Lung (tissue), 12 donors: ENCODE measurements around the gene GPD1L. TPM values are rescaled to one million over a fixed set of nuclear protein-coding genes. Genes with fewer than 3 reads are reported as not detected.
A peak's percentile ranks its signal among the peaks of the same experiment; 100 is the strongest.

Experiments used
- ATAC-seq: fragments of 200-7000 bp; cut with Tn5 transposase; one replicate; pipeline ENCODE4 v1.9.1; 2020; ENCODE audit warnings: moderate number of reproducible peaks; ENCODE audit not compliant: insufficient read depth, low FRiP score
- DNase-seq, 3 donors: peaks; one replicate each; pipeline ENCODE4 v3.0.0-alpha.2; 2013 to 2017
- H3K27ac ChIP-seq, 2 donors: one replicate each; pipeline ENCODE4 v1.5.1; 2013; ENCODE audit warnings: mild to moderate bottlenecking in 2 of 2, moderate library complexity in 2 of 2, control low read depth in 1 of 2, inconsistent platforms in 1 of 2, low read depth in 1 of 2, low read length in 1 of 2
- H3K27me3 ChIP-seq, 3 donors: one replicate each; pipeline ENCODE4 v1.5.1; 2013; ENCODE audit warnings: low read length in 2 of 3; ENCODE audit not compliant: control insufficient read depth in 3 of 3, insufficient read depth in 3 of 3
- H3K36me3 ChIP-seq, 4 donors: one replicate each; pipeline ENCODE4 v1.5.1; 2013; ENCODE audit warnings: low read length in 4 of 4, mild to moderate bottlenecking in 1 of 4, moderate library complexity in 1 of 4; ENCODE audit not compliant: control insufficient read depth in 4 of 4, insufficient read depth in 4 of 4
- H3K4me1 ChIP-seq, 5 donors: one replicate each; pipeline ENCODE4 v1.5.1; 2013; ENCODE audit warnings: low read length in 5 of 5, mild to moderate bottlenecking in 2 of 5, moderate library complexity in 1 of 5; ENCODE audit not compliant: control insufficient read depth in 5 of 5, insufficient read depth in 5 of 5
- H3K4me3 ChIP-seq: one replicate; pipeline ENCODE4 v1.5.1; 2013; ENCODE audit warnings: mild to moderate bottlenecking, control low read depth, moderate library complexity
- H3K9ac ChIP-seq, 2 donors: one replicate each; pipeline ENCODE4 v1.5.1; 2013; ENCODE audit warnings: low read length in 2 of 2, control low read depth in 1 of 2; ENCODE audit not compliant: insufficient read depth in 1 of 2
- H3K9me3 ChIP-seq, 4 donors: one replicate each; pipeline ENCODE4 v1.5.1; 2013; ENCODE audit warnings: low read length in 3 of 4, mild to moderate bottlenecking in 1 of 4, moderate library complexity in 1 of 4; ENCODE audit not compliant: control insufficient read depth in 4 of 4, insufficient read depth in 3 of 4
- WGBS, 2 donors: extraction: QIAGEN DNeasy Blood & Tissue Kit; methylation state at CpG; one replicate each; pipeline ENCODE4 v1.1.7; 2013; 5-methylcytosine and 5-hydroxymethylcytosine counted together
- polyA plus RNA-seq, 2 donors: library from polyadenylated mRNA; stranded (reverse); fragments of 200-250 nt; gene quantifications; one replicate each; pipeline ENCODE4 v1.2.1, GENCODE V29; 2013
- total RNA-seq, 2 donors: library from RNA; depleted of rRNA in 1 of 2; stranded (reverse); fragments of >200 nt in 1 of 2; gene quantifications; one replicate each; pipeline ENCODE4 v1.2.1, GENCODE V29; 2014 to 2021
- TF ChIP-seq, protein P1 (sequence below): IDR thresholded peaks from 2 replicates; pipeline ENCODE4 v1.5.1; 2012; ENCODE audit warnings: mild to moderate bottlenecking; ENCODE audit errors: control extremely low read depth, extremely low read depth
- donor health status: control.
- donor health status: control.
- donor health status: Bipolar disorder and iron deficiency.
- donor health status: healthy.
- donor health status: DM: yes; HTN: yes; CAD: no.

GPD1L gene
- total and polyA plus RNA-seq, 4 donors = 20.5 to 58.8 (median 37.1) TPM

- Histone ChIP-seq H3K4me3 (no peak overlapping the region), H3K9ac (no peak overlapping the region), H3K9me3 (peaks cover 0 to 2% (median 0%) of the 10 kb centered on the region in 4 donors), H3K4me1 (peaks cover 0 to 5% (median 0%) of the 10 kb centered on the region in 5 donors), H3K36me3 (peaks cover 15 to 29% (median 24%) of the 10 kb centered on the region in 4 donors), H3K27me3 (no peaks in the 10 kb centered on the region), H3K27ac (no peak overlapping the region)
- whole genome bisulfite sequencing, 2 donors = 93 to 97% methylated on average over 4 of the region's 4 CpGs
- DNase-seq = no peak
- TF ChIP-seq, protein P1, sequence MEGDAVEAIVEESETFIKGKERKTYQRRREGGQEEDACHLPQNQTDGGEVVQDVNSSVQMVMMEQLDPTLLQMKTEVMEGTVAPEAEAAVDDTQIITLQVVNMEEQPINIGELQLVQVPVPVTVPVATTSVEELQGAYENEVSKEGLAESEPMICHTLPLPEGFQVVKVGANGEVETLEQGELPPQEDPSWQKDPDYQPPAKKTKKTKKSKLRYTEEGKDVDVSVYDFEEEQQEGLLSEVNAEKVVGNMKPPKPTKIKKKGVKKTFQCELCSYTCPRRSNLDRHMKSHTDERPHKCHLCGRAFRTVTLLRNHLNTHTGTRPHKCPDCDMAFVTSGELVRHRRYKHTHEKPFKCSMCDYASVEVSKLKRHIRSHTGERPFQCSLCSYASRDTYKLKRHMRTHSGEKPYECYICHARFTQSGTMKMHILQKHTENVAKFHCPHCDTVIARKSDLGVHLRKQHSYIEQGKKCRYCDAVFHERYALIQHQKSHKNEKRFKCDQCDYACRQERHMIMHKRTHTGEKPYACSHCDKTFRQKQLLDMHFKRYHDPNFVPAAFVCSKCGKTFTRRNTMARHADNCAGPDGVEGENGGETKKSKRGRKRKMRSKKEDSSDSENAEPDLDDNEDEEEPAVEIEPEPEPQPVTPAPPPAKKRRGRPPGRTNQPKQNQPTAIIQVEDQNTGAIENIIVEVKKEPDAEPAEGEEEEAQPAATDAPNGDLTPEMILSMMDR = no peak
- ATAC-seq = no peak
Observed at GRCh38 chr3:32166654-32167053, 60.2 kb downstream of the GPD1L start.

DNA sequence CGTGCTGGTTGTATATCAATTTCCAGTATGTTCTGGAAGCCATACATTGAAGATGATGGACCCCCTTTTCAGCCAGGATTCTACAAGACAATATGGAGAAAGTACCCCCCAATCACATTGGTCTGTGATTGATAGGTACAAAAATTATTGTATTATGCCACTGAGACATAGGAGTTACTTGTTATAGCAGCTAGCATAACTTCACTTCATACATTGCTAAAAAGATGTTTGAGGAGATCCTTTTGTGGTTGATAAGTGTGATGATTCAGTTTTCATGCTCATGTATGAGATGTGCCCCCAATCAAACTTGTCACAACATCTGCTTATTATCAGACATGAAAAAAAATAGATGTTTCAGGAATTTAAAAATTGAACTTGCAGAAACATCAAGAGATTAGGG lies 66.0 kb downstream of the GPD1L start:
- H3K36me3 ChIP-seq = peaks cover 0 to 8% (median 4%) of the 10 kb centered on the region in 4 donors
- TF ChIP-seq, protein P1 = no peak
- DNase-seq = no peak
- H3K4me3 ChIP-seq = no peak overlapping the region
- H3K27ac ChIP-seq = no peak overlapping the region
- no peaks in the 10 kb centered on the region for H3K4me1 ChIP-seq
- no peaks in the 10 kb centered on the region for H3K27me3 ChIP-seq
- H3K9ac ChIP-seq = no peak overlapping the region
- peaks cover 0 to 4% (median 1%) of the 10 kb centered on the region in 4 donors for H3K9me3 ChIP-seq
- WGBS, 2 donors = 95 to 97% methylated on average over 1 of the region's 1 CpG
- ATAC-seq = no peak

DNA sequence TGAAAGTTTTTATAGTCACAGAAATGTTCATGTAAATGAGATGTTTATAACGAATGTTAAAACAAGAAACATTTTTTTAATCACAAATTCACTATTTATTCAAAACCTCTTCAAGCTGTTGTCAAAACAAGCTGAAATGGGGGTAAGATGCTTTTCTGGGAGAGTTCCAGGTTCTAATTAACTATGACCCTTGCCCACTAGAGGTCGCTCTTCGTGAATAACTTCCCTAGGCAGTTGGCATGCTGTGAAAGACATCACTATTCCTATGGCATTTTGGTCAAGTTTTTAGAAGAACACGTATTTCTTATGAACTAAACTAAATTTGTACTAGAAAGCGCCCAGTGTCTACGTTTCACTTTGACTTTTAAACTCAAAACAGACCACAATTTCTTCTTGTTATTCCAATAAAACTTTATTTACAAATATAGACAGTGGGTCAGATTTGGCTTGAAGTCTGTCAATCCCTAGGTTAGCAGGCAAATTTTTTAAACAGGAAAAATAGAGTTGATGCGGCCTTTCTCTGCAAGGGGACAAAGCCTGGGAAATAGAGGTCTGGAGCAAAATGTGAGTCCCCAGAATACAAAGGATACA lies 69.3 kb downstream of the GPD1L start:
- ATAC-seq (no peak), DNase-seq (peak; percentile 34 to 67 (median 62))
- H3K9me3 ChIP-seq = peaks cover 0 to 4% (median 1%) of the 10 kb centered on the region in 4 donors
- peaks cover 0 to 5% (median 2%) of the 10 kb centered on the region in 4 donors for H3K36me3 ChIP-seq
- H3K9ac ChIP-seq = no peak overlapping the region
- H3K4me3 ChIP-seq = no peak overlapping the region
- TF ChIP-seq, protein P1 = peak; percentile 38
- peaks cover 0 to 5% (median 2%) of the 10 kb centered on the region in 5 donors for H3K4me1 ChIP-seq
- 35 to 40% methylated on average over 7 of the region's 7 CpGs for WGBS, 2 donors
- H3K27me3 ChIP-seq = no peaks in the 10 kb centered on the region
- H3K27ac ChIP-seq = no peak overlapping the region
